ENCODE results near the gene PDLIM1.

DNA sequence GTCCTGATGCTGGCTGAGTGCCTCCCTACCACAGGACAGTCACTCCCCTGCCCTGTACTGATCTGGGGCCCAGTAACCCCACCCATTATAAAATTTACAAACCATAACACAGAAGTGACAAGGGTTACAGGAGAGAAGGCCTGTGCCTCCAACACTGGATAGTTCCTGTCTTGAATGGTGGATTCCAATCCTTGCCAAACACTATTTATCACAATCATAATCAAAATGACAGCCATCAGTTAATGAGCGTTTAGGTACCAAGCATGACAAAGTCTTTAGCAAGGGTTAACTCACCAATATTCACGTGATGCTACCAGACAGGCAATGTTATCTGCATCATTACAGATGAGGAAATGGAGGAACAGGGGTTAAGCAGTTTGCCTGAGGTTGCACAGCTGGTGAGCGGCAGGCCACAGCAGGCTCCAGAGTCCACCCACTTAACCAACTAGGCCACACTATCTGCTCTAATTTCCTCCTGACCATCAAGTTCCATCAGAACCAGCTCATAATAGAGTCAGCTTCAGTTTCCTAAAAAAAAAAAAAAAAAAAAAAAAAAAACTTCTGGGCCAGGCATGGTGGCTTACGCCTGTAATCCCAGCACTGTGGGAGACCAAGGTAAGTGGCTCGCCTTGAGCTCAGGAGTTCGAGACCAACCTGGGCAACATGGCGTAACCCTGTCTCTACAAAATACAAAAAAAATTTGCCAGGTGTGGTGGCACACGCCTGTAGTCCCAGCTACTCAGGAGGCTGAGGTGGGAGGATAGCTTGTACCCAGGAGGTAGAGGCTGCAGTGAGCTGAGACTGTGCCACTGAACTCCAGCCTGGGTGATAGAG is 14.2 kb downstream of the PDLIM1 start:
- TF ChIP-seq POLR2A (IDR thresholded peaks at IDR 0.05) (no peak), CTCF (IDR thresholded peaks at IDR 0.05) (no peak), EP300 (IDR thresholded peaks at IDR 0.05) (no peak)
